NCI-H526 treated with DMSO at 0.1 percent for 48 hours (cell line): Measurements from ENCODE around the gene LARP1B.
"Not testable (repeated sequence)": the region's sequence is repeated elsewhere in the genome, so short reads cannot be mapped to it uniquely, and the experiment has no call there.

Experiments used
- DNase-seq: peaks from one replicate; lab custom pipeline; 2025; lab: John Stamatoyannopoulos, UW

LARP1B gene

DNA sequence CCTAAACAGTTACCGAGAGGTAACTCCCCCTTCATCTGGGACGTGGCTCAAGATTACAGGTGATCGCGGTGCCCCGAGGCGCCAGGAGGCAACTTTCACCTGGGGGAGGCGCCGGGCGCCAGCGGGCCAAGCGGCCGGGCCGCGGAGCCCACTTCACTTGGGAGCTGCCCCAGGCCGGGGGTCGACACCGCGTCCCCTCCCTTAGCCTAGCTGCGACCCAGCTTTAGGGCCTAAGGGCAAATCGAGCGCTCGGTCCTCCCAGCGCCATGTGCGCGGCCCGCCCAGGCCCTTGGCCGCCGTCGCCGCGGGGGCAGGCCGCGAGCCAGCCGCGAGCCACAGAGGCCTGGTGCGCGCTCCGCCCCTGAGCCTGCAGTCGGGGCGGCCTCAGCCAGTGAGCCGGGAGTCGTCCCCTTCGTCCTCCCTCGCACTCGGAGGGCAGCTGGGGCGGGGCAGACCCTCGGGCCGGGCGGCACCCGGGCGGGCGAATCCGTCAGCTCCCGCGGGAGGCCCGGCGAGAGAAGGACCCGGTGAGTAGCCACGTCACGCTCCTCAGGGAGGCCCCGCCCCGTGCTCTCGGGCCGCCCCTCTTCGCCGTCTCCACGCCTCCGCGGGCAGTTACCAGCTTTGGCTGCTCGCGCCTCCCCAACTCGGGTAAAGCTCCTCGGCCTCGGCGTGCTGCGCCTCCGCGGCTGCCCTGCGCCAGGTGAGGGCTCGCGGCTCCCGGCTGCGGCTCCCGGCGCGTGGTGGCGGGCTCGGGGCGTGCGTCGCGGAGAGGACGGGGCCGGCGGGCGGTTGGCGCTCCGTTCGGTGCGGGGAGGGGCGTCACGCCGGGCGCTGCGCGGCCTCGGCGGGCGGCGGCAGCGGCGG, at the start of gene LARP1B:
Gene LARP1B (plus strand): TSS at position 614 of the 867 bp plus-strand sequence. CDS start 13,640 bp downstream, outside the sequence.
- DNase-seq: peak; percentile 91

DNA sequence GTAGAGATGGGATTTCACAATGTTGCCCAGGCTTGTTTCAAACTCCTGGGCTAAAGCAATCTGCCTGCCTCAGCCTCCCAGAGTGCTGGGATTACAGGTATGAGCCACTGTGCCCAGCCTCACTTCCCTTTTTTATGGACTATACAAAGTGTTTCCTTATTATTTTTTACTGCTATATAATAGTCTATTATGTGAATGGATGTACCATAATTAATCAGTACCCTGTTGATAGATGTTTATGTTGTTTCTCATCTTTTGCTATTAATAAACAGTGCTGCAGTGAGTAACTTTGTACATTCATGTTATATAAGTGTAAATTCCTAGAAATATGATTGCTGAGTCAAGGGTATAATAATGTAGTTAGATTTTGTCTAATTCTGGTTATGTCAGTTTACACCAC, 35.8 kb upstream of the LARP1B start:
- no peak for DNase-seq

- no peak for DNase-seq
Measured at GRCh38 chr4:128029907-128030306, 31.2 kb upstream of the LARP1B start.

DNA sequence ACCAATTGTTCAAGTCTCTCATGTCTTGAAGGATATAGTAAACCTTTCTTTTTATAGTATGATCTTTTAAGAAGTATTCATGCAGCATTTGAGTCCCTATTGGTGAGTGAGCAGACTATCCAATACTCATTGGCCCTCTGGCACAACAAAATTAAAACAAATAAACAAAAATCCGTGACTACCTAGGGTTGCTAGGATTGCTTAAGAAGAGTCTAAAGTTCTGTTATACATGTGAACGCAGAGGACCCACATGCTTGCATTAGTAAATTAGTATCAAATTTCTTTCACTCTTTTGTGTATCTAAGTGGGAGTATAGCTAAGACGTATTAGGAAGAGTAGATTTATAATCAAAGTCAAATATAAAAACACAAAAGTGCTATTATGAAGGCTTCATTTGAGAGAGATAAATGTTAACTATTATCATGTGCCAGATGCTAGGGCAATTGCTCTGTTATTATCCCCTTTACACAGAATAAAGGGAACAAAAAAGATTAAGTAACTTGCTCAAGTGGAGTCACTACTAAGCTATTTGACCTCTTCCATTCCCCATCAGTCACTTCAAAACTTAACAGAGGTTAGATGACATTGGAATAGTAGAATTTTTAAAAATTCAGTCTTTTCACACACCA, 29.2 kb upstream of the LARP1B start:
- no peak for DNase-seq

DNA sequence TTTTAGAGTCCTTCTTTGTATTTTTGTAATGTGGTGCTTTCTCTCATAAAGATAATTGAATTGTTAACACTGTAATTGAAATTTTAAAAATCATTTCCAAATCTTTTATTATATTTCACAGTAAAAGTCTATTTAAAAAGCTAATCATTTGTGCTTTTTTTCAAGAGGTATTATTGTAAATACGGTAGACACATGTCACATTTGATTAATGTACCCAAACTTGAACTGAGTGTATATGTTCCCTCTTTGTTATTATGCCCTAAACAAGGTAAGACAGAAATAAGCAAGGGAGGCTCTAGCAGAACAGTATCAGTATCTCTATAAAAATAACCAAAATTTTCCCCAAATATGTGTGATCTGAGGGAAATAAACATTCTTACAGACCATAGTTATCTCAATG, 21.5 kb upstream of the LARP1B start:
- no peak for DNase-seq

GRCh38 chr4:128047019-128047418, 14.1 kb upstream of the LARP1B start:
- DNase-seq: not testable (repeated sequence)

DNA sequence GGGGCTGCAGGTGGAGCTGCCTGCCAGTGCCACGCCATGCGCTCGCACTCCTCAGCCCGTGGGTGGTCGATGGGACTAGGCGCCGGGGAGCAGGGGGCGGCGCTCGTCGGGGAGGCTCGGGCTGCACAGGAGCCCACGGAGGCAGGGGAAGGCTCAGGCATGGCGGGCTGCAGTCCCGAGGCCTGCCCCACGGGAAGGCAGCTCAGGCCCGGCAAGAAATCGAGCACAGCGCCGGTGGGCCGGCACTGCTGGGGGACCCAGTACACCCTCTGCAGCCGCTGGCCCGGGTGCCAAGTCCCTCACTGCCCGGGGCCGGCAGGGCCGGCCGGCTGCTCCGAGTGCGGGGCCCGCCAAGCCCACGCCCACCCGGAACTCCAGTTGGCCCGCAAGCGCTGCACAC, 13.6 kb upstream of the LARP1B start:
- DNase-seq: not testable (repeated sequence)

- DNase-seq: not testable (repeated sequence)
Measured at GRCh38 chr4:128051229-128051628, 9.9 kb upstream of the LARP1B start.

- not testable (repeated sequence) for DNase-seq
Measured at GRCh38 chr4:128054907-128055306, 6.2 kb upstream of the LARP1B start.

GRCh38 chr4:128055441-128056206, 5.5 kb upstream of the LARP1B start:
- DNase-seq: not testable (repeated sequence)

GRCh38 chr4:128056396-128056795, 4.7 kb upstream of the LARP1B start:
- no peak for DNase-seq

GRCh38 chr4:128060121-128060698, 902 bp upstream of the LARP1B start:
- peak; percentile 57 for DNase-seq

DNA sequence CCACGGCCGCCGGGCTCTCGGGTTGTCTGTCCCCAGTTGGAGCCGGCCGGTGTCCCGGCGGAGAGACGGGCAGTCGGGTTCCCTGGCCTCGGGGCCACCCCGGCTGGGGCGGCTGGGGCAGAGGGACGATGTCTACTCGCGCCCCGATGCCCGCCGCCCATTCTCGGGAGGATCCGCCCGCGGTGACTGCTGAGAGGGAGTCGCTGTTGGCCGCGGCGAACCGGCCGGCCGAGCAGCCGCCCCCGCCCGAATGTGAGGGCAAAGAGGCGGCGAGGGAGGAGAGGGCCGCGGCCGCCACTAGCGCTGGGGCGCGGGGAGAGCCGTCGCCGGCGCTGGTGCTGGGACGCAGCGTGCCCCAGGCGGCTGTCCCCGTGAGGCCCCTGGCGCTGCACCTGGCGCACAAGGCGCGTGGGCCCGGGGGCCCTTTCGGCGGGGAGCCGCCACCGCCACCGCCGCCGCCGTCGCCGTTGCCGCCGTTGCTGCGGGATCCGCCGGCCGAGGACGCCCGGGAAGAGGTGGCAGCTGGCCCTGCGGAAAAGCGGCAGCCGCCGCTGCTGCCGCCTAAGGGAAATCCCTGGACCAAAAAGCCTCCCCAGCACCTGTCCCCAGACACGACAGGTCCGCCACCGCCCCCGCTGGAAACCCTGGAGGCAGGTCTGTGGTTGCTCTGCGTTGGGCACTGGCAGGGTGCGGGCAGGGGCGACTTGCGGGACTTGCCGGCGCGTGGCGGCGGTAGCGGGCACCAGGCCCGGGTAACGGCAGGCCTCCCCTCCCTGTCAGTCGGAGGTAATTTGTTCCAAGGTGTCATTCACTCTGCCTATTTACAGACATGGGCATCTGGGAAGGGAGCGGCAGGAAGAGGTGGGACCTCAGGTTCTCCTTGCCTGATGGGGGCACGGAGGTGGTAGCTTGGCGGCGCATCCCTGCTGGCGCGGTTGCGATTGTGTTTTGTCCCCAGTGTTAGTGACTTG, 739 bp downstream of the LARP1B start:
- DNase-seq: peak; percentile 71

- not testable (repeated sequence) for DNase-seq
Measured at GRCh38 chr4:128066453-128066820, 5.3 kb downstream of the LARP1B start.

DNA sequence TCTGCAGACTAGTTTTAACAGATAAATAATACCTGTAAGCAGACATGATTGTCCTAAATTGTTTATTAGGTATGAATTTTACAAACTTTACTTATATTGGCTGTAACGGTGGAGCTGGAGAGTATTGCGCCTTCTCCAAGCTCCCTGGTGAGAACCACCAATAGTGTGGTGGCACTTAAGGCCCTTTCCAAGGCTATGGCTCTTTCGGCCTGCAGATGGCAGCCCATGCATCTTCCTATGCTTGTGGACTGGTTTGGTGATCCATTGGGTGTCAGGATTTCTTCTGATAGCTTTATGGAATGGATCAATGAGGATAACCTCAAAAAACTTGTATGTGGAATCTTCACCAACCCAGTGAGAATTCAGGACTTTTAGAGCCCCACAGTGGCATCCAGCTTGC, 7.8 kb downstream of the LARP1B start:
- DNase-seq: no peak

DNA sequence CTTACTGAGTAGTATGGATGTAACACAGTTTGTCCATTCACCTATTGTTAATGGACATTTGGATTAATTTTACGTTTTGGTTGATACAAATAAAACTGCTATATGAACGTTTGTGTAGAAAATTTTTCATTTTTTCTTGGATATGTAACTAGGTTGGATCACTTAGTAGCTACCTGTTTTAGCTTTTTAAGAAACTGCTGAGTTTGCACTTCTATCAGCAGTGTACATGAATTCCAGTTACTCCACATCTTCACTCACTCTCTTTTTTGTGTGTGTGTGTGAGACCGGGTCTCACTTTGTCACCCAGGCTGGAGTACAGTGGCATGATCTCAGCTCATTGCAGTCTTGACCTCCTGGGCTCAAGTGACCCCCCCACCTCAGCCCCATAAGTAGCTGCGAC, 15.4 kb downstream of the LARP1B start:
- DNase-seq: no peak

DNA sequence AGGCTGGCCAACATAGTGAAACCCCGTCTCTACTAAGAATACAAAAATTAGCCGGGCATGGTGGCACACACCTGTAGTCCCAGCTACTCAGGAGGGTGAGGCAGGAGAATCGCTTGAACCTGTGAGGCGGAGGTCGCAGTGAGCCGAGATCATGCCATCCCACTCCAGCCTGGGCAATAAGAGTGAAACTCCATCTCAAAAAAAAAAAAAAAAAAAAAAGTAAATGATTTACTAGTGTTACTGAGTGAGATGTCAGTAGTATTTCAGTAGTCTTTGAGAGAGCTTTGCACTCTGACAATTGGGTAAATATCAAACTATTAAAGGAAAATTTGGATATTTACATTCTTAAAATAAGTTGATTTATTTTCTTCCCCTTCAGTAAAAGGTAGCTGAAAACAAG, 34.2 kb downstream of the LARP1B start:
- DNase-seq: not testable (repeated sequence)

- DNase-seq: no peak
Measured at GRCh38 chr4:128107766-128108165, 46.7 kb downstream of the LARP1B start.

- no peak for DNase-seq
Measured at GRCh38 chr4:128123036-128123435, 61.9 kb downstream of the LARP1B start.

DNA sequence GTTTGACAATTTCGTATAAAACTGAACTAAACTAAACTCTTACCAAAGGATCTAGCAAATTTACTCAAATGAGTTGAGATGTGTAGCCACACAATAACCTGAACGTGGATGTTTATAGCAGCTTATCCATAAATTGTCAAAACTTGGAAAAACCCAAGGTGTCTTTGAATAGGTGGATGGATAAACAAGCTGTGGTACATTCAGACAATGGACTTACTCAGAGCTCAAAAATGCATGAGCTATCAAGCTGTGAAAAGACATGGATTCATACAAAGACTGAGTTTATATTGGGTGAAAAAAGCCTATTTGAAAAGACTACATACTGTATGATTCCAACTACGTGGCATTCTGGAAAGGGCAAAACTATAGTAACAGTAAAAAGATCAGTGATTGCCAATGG, 69.5 kb downstream of the LARP1B start:
- DNase-seq: no peak

DNA sequence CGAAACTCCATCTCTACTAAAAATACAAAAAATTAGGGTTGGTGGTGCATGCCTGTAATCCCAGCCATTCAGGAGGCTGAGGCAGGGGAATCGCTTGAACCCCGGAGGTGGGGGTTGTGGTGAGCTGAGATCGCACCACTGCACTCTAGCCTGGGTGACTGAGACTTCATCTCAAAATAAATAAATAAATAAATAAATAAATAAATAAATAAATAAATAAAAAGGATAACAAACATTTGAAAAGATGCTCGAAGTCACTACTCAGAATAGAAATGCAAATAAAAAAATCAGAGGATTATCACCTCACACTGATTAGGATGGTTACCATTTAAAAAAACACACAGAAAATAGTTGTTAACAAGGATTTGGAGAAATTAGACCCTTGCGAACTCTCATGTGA, 73.8 kb downstream of the LARP1B start:
- DNase-seq: no peak
